PC-3 (cell line): ENCODE results near the gene EIF4G3.
"Not testable (repeated sequence)": the region's sequence is repeated elsewhere in the genome, so short reads cannot be mapped to it uniquely, and the experiment has no call there.

ENCODE experiments used
- CTCF ChIP-seq: fragments of 300-600 bp; sonication (generic); conservative IDR thresholded peaks from 2 replicates; pipeline ENCODE4 v1.5.1; 2017; ENCODE audit warnings: antibody characterized with exemption, low read depth, mild to moderate bottlenecking, low read length
- EZH2 ChIP-seq: fragments of 300-600 bp; sonication (generic); IDR thresholded peaks from one replicate; pipeline ENCODE4 v1.6.1; 2017; ENCODE audit warnings: antibody characterized with exemption, mild to moderate bottlenecking, low read length; ENCODE audit not compliant: unreplicated experiment
- EZH2phosphoT487 ChIP-seq: fragments of 300-600 bp; sonication (generic); IDR thresholded peaks from 2 replicates; pipeline ENCODE4 v1.6.1; 2018; ENCODE audit warnings: mild to moderate bottlenecking, antibody characterized with exemption, low read length, borderline replicate concordance

DNA sequence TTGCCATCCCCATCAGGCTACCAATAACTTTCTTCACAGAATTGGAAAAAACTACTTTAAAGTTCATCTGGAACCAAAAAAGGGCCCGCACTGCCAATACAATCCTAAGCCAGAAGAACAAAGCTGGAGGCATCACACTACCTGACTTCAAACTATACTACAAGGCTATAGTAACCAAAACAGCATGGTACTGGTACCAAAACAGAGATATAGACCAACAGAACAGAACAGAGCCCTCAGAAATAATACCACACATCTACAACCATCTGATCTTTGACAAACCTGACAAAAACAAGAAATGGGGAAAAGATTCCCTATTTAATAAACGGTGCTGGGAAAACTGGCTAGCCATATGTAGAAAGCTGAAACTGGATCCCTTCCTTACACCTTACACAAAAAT is 84.2 kb downstream of the EIF4G3 start:
- TF ChIP-seq CTCF, EZH2phosphoT487, EZH2: not testable (repeated sequence)
